PFSK-1 (cell line): ENCODE measurements around the gene HEMGN.

Experiments
- FOXP2 ChIP-seq: optimal IDR thresholded peaks from 2 replicates; pipeline ENCODE3; 2011; ENCODE audit warnings: borderline replicate concordance, control low read depth, inconsistent platforms; ENCODE audit not compliant: insufficient read depth; ENCODE audit errors: extremely low read length, extremely low read depth
- POLR2AphosphoS5 ChIP-seq: IDR thresholded peaks from 2 replicates; pipeline ENCODE4 v1.6.1; 2012; ENCODE audit warnings: low read depth, mild to moderate bottlenecking, control low read depth, low read length, moderate library complexity
- SIN3A ChIP-seq: IDR thresholded peaks from 2 replicates; pipeline ENCODE4 v1.6.1; 2012; ENCODE audit warnings: mild to moderate bottlenecking, low read length, moderate library complexity, borderline replicate concordance; ENCODE audit not compliant: insufficient read depth
- TAF1 ChIP-seq: IDR thresholded peaks from 2 replicates; pipeline ENCODE4 v1.6.1; 2012; ENCODE audit warnings: low read length, control low read depth, borderline replicate concordance; ENCODE audit not compliant: insufficient read depth
- TF ChIP-seq, protein P1 (sequence below), 2 experiments: IDR thresholded peaks; 2 replicates each; pipeline versions ENCODE4 v1.6.1 to v1.8.0; 2011 to 2012; ENCODE audit warnings: low read depth in 2 of 2, low read length in 2 of 2, control low read depth in 1 of 2, inconsistent platforms in 1 of 2, mild to moderate bottlenecking in 1 of 2, moderate library complexity in 1 of 2; ENCODE audit not compliant: insufficient read depth in 1 of 2

DNA sequence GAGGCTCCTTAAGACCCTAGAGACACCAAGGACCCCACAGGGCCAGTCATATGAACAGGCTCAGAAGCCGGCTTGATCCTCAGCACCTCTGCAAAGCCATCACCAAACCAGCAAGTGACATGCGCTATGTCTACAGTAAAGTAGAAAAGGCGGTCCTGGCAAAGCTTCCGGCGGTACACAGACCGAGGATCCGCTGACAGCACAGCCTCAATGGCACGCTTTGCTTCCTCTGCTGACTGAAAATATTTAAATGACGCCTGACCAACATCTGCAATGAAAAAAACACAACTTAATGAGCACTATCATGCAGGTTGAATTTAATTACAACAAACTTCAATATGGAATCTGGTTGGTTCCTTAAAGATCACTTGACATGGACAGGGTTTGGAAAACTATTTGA is 33.2 kb downstream of the HEMGN start:
- no peak for TF ChIP-seq TAF1
- TF ChIP-seq, protein P1, sequence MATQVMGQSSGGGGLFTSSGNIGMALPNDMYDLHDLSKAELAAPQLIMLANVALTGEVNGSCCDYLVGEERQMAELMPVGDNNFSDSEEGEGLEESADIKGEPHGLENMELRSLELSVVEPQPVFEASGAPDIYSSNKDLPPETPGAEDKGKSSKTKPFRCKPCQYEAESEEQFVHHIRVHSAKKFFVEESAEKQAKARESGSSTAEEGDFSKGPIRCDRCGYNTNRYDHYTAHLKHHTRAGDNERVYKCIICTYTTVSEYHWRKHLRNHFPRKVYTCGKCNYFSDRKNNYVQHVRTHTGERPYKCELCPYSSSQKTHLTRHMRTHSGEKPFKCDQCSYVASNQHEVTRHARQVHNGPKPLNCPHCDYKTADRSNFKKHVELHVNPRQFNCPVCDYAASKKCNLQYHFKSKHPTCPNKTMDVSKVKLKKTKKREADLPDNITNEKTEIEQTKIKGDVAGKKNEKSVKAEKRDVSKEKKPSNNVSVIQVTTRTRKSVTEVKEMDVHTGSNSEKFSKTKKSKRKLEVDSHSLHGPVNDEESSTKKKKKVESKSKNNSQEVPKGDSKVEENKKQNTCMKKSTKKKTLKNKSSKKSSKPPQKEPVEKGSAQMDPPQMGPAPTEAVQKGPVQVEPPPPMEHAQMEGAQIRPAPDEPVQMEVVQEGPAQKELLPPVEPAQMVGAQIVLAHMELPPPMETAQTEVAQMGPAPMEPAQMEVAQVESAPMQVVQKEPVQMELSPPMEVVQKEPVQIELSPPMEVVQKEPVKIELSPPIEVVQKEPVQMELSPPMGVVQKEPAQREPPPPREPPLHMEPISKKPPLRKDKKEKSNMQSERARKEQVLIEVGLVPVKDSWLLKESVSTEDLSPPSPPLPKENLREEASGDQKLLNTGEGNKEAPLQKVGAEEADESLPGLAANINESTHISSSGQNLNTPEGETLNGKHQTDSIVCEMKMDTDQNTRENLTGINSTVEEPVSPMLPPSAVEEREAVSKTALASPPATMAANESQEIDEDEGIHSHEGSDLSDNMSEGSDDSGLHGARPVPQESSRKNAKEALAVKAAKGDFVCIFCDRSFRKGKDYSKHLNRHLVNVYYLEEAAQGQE (IDR thresholded peaks at IDR 0.05; ENCODE audit: insufficient read depth in 1 of 2, low read depth in 2 of 2, low read length in 2 of 2): no peak
- no peak for TF ChIP-seq SIN3A
- TF ChIP-seq POLR2AphosphoS5: no peak
- no peak for TF ChIP-seq FOXP2
